Measurements from ENCODE around the gene MAPK11.
A peak's percentile ranks its signal among the peaks of the same experiment; 100 is the strongest.
"Not testable (repeated sequence)": the region's sequence is repeated elsewhere in the genome, so short reads cannot be mapped to it uniquely, and the experiment has no call there.

Gene MAPK11

GRCh38 chr22:50275181-50276055, 5.2 kb upstream of the MAPK11 start:
- no peak for DNase-seq

- no peak for DNase-seq
Measured at GRCh38 chr22:50274771-50275170, 4.6 kb upstream of the MAPK11 start.

GRCh38 chr22:50274311-50274710, 4.1 kb upstream of the MAPK11 start:
- peak; percentile 62 for DNase-seq

GRCh38 chr22:50273781-50274180, 3.6 kb upstream of the MAPK11 start:
- DNase-seq = not testable (repeated sequence)

GRCh38 chr22:50273352-50273751, 3.2 kb upstream of the MAPK11 start:
- DNase-seq = not testable (repeated sequence)

- no peak for DNase-seq
Measured at GRCh38 chr22:50272044-50272802, 2.0 kb upstream of the MAPK11 start.

GRCh38 chr22:50271519-50271970, 1.4 kb upstream of the MAPK11 start:
- DNase-seq = peak; percentile 68

- DNase-seq = peak; percentile 57
Measured at GRCh38 chr22:50270666-50271394, 650 bp upstream of the MAPK11 start.

- DNase-seq = no peak
Measured at GRCh38 chr22:50269573-50269969, 609 bp downstream of the MAPK11 start.

GRCh38 chr22:50268655-50269113, 1.5 kb downstream of the MAPK11 start:
- DNase-seq = no peak

- peak; percentile 65 for DNase-seq
Measured at GRCh38 chr22:50267591-50268390, 2.4 kb downstream of the MAPK11 start.

- no peak for DNase-seq
Measured at GRCh38 chr22:50266994-50267393, 3.2 kb downstream of the MAPK11 start.

- no peak for DNase-seq
Measured at GRCh38 chr22:50264946-50265669, 5.1 kb downstream of the MAPK11 start.

GRCh38 chr22:50264104-50264745, 6.0 kb downstream of the MAPK11 start:
- DNase-seq = no peak

GRCh38 chr22:50262973-50263617, 7.1 kb downstream of the MAPK11 start:
- DNase-seq = no peak

- no peak for DNase-seq
Measured at GRCh38 chr22:50262460-50262911, 7.7 kb downstream of the MAPK11 start.

- DNase-seq = peak; percentile 52
Measured at GRCh38 chr22:50261615-50262459, 8.3 kb downstream of the MAPK11 start, which contains the start of gene MAPK12. MAPK12 (minus strand) TSS chr22:50261683; CDS start chr22:50261509, 174 bp downstream.

- peak; percentile 64 for DNase-seq
Measured at GRCh38 chr22:50260801-50261614, 9.2 kb downstream of the MAPK11 start.

Data from fibroblast of skin of right biceps (primary cell).